Ishikawa (cell line): ENCODE data around the gene PABPN1L.

ENCODE experiments used
- CEBPB ChIP-seq: IDR thresholded peaks from 2 replicates; pipeline ENCODE4 v1.6.1; 2012
- CREB1 ChIP-seq: IDR thresholded peaks from 2 replicates; pipeline ENCODE4 v1.6.1; 2012; ENCODE audit warnings: low read depth
- EGR1 ChIP-seq: IDR thresholded peaks from 2 replicates; pipeline ENCODE4 v1.6.1; 2012
- EP300 ChIP-seq: IDR thresholded peaks from 2 replicates; pipeline ENCODE4 v1.6.1; 2012; ENCODE audit warnings: borderline replicate concordance
- FOXM1 ChIP-seq: IDR thresholded peaks from 2 replicates; pipeline ENCODE4 v1.6.1; 2012; ENCODE audit warnings: low read depth, borderline replicate concordance
- MAX ChIP-seq: IDR thresholded peaks from 2 replicates; pipeline ENCODE4 v1.6.1; 2012
- NFIC ChIP-seq: IDR thresholded peaks from 2 replicates; pipeline ENCODE4 v1.6.1; 2012
- RAD21 ChIP-seq: IDR thresholded peaks from 2 replicates; pipeline ENCODE4 v1.6.1; 2012; ENCODE audit warnings: low read depth
- REST ChIP-seq: IDR thresholded peaks from 2 replicates; pipeline ENCODE4 v1.6.1; 2012; ENCODE audit warnings: low read depth, mild to moderate bottlenecking
- TAF1 ChIP-seq: IDR thresholded peaks from 2 replicates; pipeline ENCODE4 v1.6.1; 2012; ENCODE audit warnings: low read depth, mild to moderate bottlenecking
- TCF12 ChIP-seq: IDR thresholded peaks from 2 replicates; pipeline ENCODE4 v1.6.1; 2012; ENCODE audit warnings: low read depth
- TEAD4 ChIP-seq: IDR thresholded peaks from 2 replicates; pipeline ENCODE4 v1.6.1; 2012
- USF1 ChIP-seq: IDR thresholded peaks from 2 replicates; pipeline ENCODE4 v1.6.1; 2012
- YY1 ChIP-seq: IDR thresholded peaks from 2 replicates; pipeline ENCODE4 v1.6.1; 2012; ENCODE audit warnings: low read depth
- ZBTB7A ChIP-seq: IDR thresholded peaks from 2 replicates; pipeline ENCODE4 v1.6.1; 2012; ENCODE audit warnings: low read depth

PABPN1L gene

GRCh38 chr16:88866151-88866920 is at the start of gene PABPN1L:
Gene PABPN1L, minus strand, starts transcription at chr16:88866660. Its CDS starts 54 bp downstream, at chr16:88866606.
- TF ChIP-seq TCF12 (no peak), YY1 (no peak), REST (no peak), TEAD4 (no peak), EP300 (no peak)

GRCh38 chr16:88915639-88916327 is 49.3 kb upstream of the PABPN1L start:
- TF ChIP-seq RAD21 (no peak), NFIC (no peak), TEAD4 (no peak), ZBTB7A (no peak), YY1 (no peak), TAF1 (no peak), USF1 (no peak), CEBPB (no peak), CREB1 (no peak), FOXM1 (no peak)

GRCh38 chr16:88914750-88915368 is 48.4 kb upstream of the PABPN1L start:
- TF ChIP-seq NFIC: peak; percentile 60
- peak; percentile 69 for TF ChIP-seq TCF12
- TF ChIP-seq EGR1: peak; percentile 18
- TF ChIP-seq TEAD4: peak; percentile 66
- no peak for TF ChIP-seq ZBTB7A
- TF ChIP-seq MAX: peak; percentile 33; the same call in 1 of the 2 replicates

- no peak for TF ChIP-seq CEBPB
- TF ChIP-seq TEAD4: no peak
- no peak for TF ChIP-seq REST
- TF ChIP-seq YY1: no peak
Observed at GRCh38 chr16:88913870-88914269, 47.4 kb upstream of the PABPN1L start.

- TF ChIP-seq EGR1: no peak
- 0 out of 2 replicates have a peak, but pooled peaks have one; percentile 6 for TF ChIP-seq USF1
- TF ChIP-seq EP300: no peak
- TF ChIP-seq ZBTB7A: peak; percentile 38; the same call in 1 of the 2 replicates
- no peak for TF ChIP-seq RAD21
Observed at GRCh38 chr16:88913001-88913612, 46.6 kb upstream of the PABPN1L start.

GRCh38 chr16:88912556-88912955 is 46.1 kb upstream of the PABPN1L start:
- no peak for TF ChIP-seq USF1
- peak; percentile 28; the same call in 1 of the 2 replicates for TF ChIP-seq TCF12
- peak; percentile 27; the same call in 1 of the 2 replicates for TF ChIP-seq TEAD4
